ENCODE results near the gene CBX6.

Gene CBX6

GRCh38 chr22:38815842-38816241 lies 56.2 kb downstream of the CBX6 start:
- H4K20me1 ChIP-seq (ENCODE audit: insufficient read depth, low read length), result peaks cover 3% of the 10 kb centered on the region
- no peak overlapping the region for H3K4me2 ChIP-seq (ENCODE audit: insufficient read depth, low read length)
- H3K4me3 ChIP-seq (ENCODE audit: low read depth in 1 of 2, low read length in 2 of 2), result no peak overlapping the region
- no peaks in the 10 kb centered on the region for H3K36me3 ChIP-seq (ENCODE audit: insufficient read depth, low read length)
- TF ChIP-seq CTCF (IDR thresholded peaks at IDR 0.05; ENCODE audit: borderline replicate concordance, extremely low read depth, low read length, poor library complexity, severe bottlenecking), result no peak
- TF ChIP-seq EZH2 (IDR thresholded peaks at IDR 0.05; ENCODE audit: borderline replicate concordance, low read depth, low read length, severe bottlenecking), result no peak
- no peaks in the 10 kb centered on the region for H3K4me1 ChIP-seq (ENCODE audit: insufficient read depth, low read length)
- no peak overlapping the region for H3K9ac ChIP-seq (ENCODE audit: low read depth, low read length)
- no peak overlapping the region for H2AFZ ChIP-seq (ENCODE audit: low read depth, low read length)
- no peak for DNase-seq
- ATAC-seq (ENCODE audit: insufficient read depth, low read depth), result no peak
- no peaks in the 10 kb centered on the region for H3K9me3 ChIP-seq (ENCODE audit: insufficient read depth, low read length, severe bottlenecking)
- H3K27ac ChIP-seq (ENCODE audit: low read length), result no peak overlapping the region
- H3K79me2 ChIP-seq (ENCODE audit: insufficient read depth, low read length), result no peaks in the 10 kb centered on the region
- peaks cover 20% of the 10 kb centered on the region for H3K27me3 ChIP-seq (ENCODE audit: insufficient read depth, low read length, poor library complexity)
